Spleen (tissue), 13 donors: ENCODE data around the gene CLPSL1. TPM values are rescaled to one million over a fixed set of nuclear protein-coding genes. Genes with fewer than 3 reads are reported as not detected.

ENCODE experiments used
- DNase-seq: peaks from one replicate; pipeline ENCODE4 v3.0.0-alpha.2; 2020
- H3K27ac ChIP-seq, 8 donors: fragments of 200-600 bp; sonication (generic) in 7 of 8; 1 replicate in 4 of 8; 2 replicates in 4 of 8; pipeline versions ENCODE4 v1.5.0 to v1.8.0; 2016 to 2021; ENCODE audit warnings: inconsistent platforms in 4 of 8, mild to moderate bottlenecking in 4 of 8, moderate library complexity in 1 of 8
- H3K27me3 ChIP-seq, 7 donors: fragments of 200-600 bp; sonication (generic) in 6 of 7; replicated peaks in 1 of 7; 1 replicate in 4 of 7; 2 replicates in 3 of 7; pipeline versions ENCODE4 v1.5.0 to v1.8.0; 2016 to 2021; ENCODE audit warnings: inconsistent platforms in 3 of 7, mild to moderate bottlenecking in 1 of 7
- H3K36me3 ChIP-seq, 6 donors: fragments of 200-600 bp; sonication (generic) in 5 of 6; 1 replicate in 4 of 6; 2 replicates in 2 of 6; pipeline versions ENCODE4 v1.5.0 to v1.8.0; 2016 to 2021; ENCODE audit warnings: inconsistent platforms in 2 of 6
- H3K4me1 ChIP-seq, 6 donors: fragments of 200-600 bp; sonication (generic) in 5 of 6; 1 replicate in 3 of 6; 2 replicates in 3 of 6; pipeline versions ENCODE4 v1.5.0 to v1.8.0; 2016 to 2021; ENCODE audit warnings: inconsistent platforms in 3 of 6
- H3K4me3 ChIP-seq, 8 donors: fragments of 200-600 bp; sonication (generic) in 7 of 8; 1 replicate in 4 of 8; 2 replicates in 4 of 8; pipeline versions ENCODE4 v1.5.0 to v1.8.0; 2016 to 2021; ENCODE audit warnings: inconsistent platforms in 4 of 8, mild to moderate bottlenecking in 4 of 8, moderate library complexity in 2 of 8
- H3K9me3 ChIP-seq, 8 donors: fragments of 200-600 bp; sonication (generic) in 7 of 8; 1 replicate in 4 of 8; 2 replicates in 4 of 8; pipeline versions ENCODE4 v1.5.0 to v1.8.0; 2016 to 2021; ENCODE audit warnings: inconsistent platforms in 4 of 8
- POLR2A ChIP-seq, 3 donors: fragments of 450-650 bp; IDR thresholded peaks; one replicate each; pipeline ENCODE4 v1.5.1; 2017; ENCODE audit warnings: antibody characterized with exemption in 3 of 3, mild to moderate bottlenecking in 1 of 3
- POLR2AphosphoS5 ChIP-seq, 3 donors: sonication (generic); formaldehyde crosslinking; IDR thresholded peaks; one replicate each; pipeline ENCODE4 v1.5.1; 2017; ENCODE audit warnings: antibody characterized with exemption in 3 of 3
- WGBS, 5 donors: extraction: QIAGEN DNeasy Blood & Tissue Kit in 3 of 5; methylation state at CpG; one replicate each; pipeline versions ENCODE4 v1.1.5 to v1.1.7; 2013 to 2018; 5-methylcytosine and 5-hydroxymethylcytosine counted together
- intact Hi-C: fragments of 100-400 bp; cut with DNase I; formaldehyde crosslinking; loops from one replicate; pipeline ENCODE4 v1.15.0; 2023; ENCODE audit warnings: low total_unique reads
- long read RNA-seq, 2 donors: transcript quantifications; one replicate each; lab custom pipeline, GENCODE V29; 2026
- polyA plus RNA-seq, 3 donors: library from polyadenylated mRNA; stranded (reverse); fragments of 200-250 nt; gene quantifications; one replicate each; pipeline ENCODE4 v1.2.1, GENCODE V29; 2013
- total RNA-seq, 7 donors: library from RNA; depleted of rRNA in 3 of 7; stranded (reverse); fragments of >200 nt in 3 of 7; fragmentation: NEBNext Ultra II Directional in 4 of 7; extraction: Animal tissue kit (Norgen Biotek cat#: 25700) in 4 of 7; gene quantifications; one replicate each; pipeline versions ENCODE4 v1.1.0 to v1.2.1, GENCODE V29; 2016 to 2021
- TF ChIP-seq, protein P1 (sequence below), 11 experiments: fragments of 200-600 bp in 7 of 11; fragments of 450-650 bp in 4 of 11; sonication (generic) in 4 of 11; IDR thresholded peaks in 8 of 11; conservative IDR thresholded peaks in 3 of 11; 1 replicate in 7 of 11; 2 replicates in 4 of 11; pipeline versions ENCODE4 v1.4.0 to v1.8.0; 2016 to 2021; ENCODE audit warnings: antibody characterized with exemption in 11 of 11, inconsistent platforms in 4 of 11, mild to moderate bottlenecking in 1 of 11
- donor health status: healthy with polysubstance abuse.
- donor health status: DM: no; HTN: no; CAD: no; lungs with moderate emphysema.
- donor health status: DM: no; HTN: no; CAD: no.
- donor health status: Bipolar disorder and iron deficiency.
- donor health status: healthy.
- donor health status: DM: no; HTN: no; CAD: no.
- donor health status: DM: yes; HTN: yes; CAD: no.

CLPSL1 gene
- total RNA-seq, result not detected
- polyA plus RNA-seq, result not detected
- long read RNA-seq, donor 1, result 0 reads
- long read RNA-seq, donor 2, partial matches to known transcripts, result 21,503 of 22,435 reads
- long read RNA-seq, donor 2, other reads (novel, unspliced or antisense), result 932 of 22,435 reads

- Histone ChIP-seq H3K36me3 (no peaks in the 10 kb centered on the region), H3K27ac (no peak within 1 kb of the TSS), H3K27me3 (peaks cover 0 to 31% (median 14%) of the 10 kb centered on the region in 7 donors), H3K4me1 (peaks cover 0 to 17% (median 10%) of the 10 kb centered on the region in 6 donors), H3K9me3 (no peaks in the 10 kb centered on the region), H3K4me3 (no peak within 1 kb of the TSS)
- intact Hi-C loops, result no loop called here
- TF ChIP-seq POLR2AphosphoS5 (IDR thresholded peaks at IDR 0.05), result no peak
- no peak for TF ChIP-seq POLR2A (IDR thresholded peaks at IDR 0.05)
- TF ChIP-seq, protein P1, sequence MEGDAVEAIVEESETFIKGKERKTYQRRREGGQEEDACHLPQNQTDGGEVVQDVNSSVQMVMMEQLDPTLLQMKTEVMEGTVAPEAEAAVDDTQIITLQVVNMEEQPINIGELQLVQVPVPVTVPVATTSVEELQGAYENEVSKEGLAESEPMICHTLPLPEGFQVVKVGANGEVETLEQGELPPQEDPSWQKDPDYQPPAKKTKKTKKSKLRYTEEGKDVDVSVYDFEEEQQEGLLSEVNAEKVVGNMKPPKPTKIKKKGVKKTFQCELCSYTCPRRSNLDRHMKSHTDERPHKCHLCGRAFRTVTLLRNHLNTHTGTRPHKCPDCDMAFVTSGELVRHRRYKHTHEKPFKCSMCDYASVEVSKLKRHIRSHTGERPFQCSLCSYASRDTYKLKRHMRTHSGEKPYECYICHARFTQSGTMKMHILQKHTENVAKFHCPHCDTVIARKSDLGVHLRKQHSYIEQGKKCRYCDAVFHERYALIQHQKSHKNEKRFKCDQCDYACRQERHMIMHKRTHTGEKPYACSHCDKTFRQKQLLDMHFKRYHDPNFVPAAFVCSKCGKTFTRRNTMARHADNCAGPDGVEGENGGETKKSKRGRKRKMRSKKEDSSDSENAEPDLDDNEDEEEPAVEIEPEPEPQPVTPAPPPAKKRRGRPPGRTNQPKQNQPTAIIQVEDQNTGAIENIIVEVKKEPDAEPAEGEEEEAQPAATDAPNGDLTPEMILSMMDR (IDR thresholded peaks at IDR 0.05 in 8 of 11, conservative IDR thresholded peaks at IDR 0.05 in 3 of 11), result no peak
- 84 to 94% (median 87%) methylated on average over 7 of the region's 7 CpGs for WGBS, 5 donors
- DNase-seq, result no peak
Measured at GRCh38 chr6:35780719-35781118, at the start of gene CLPSL1. Gene CLPSL1, plus strand, starts transcription at chr6:35781019. Its CDS starts 92 bp downstream, at chr6:35781111.

DNA sequence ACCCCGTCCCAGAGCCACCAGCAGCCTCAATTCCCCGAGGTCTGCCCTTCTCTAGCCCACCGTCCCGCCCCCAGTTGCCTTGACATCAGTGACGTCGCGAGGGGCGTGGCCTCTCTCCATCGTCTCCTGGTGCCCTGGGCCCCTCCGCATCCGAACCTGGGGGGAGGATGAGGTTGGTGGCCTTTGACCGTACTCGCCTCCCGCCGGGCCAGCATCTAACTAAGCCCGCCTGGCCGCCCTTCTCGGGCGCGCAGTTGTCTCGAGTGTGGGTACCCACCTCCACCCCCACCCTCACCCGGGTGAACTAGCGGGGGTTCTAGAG lies 49.4 kb upstream of the CLPSL1 start:
- peak overlapping the region; percentile 99 to 100 (median 100) for H3K27ac ChIP-seq
- TF ChIP-seq POLR2A (IDR thresholded peaks at IDR 0.05) (peak; percentile 91 to 94 (median 93)), POLR2AphosphoS5 (IDR thresholded peaks at IDR 0.05) (peak; percentile 98 to 99 (median 99))
- TF ChIP-seq, protein P1 (IDR thresholded peaks at IDR 0.05 in 8 of 11, conservative IDR thresholded peaks at IDR 0.05 in 3 of 11), result no peak
- H3K36me3 ChIP-seq, result no peaks in the 10 kb centered on the region
- no peaks in the 10 kb centered on the region for H3K9me3 ChIP-seq
- no peaks in the 10 kb centered on the region for H3K27me3 ChIP-seq
- intact Hi-C loops, result no loop called here
- peak overlapping the region; percentile 51 to 88 (median 66) for H3K4me3 ChIP-seq
- WGBS, 5 donors, result 0 to 1% (median 1%) methylated on average over 7 to 23 of the region's 23 CpGs
- peak; percentile 100 for DNase-seq
- peaks cover 60 to 98% (median 91%) of the 10 kb centered on the region in 6 donors for H3K4me1 ChIP-seq

DNA sequence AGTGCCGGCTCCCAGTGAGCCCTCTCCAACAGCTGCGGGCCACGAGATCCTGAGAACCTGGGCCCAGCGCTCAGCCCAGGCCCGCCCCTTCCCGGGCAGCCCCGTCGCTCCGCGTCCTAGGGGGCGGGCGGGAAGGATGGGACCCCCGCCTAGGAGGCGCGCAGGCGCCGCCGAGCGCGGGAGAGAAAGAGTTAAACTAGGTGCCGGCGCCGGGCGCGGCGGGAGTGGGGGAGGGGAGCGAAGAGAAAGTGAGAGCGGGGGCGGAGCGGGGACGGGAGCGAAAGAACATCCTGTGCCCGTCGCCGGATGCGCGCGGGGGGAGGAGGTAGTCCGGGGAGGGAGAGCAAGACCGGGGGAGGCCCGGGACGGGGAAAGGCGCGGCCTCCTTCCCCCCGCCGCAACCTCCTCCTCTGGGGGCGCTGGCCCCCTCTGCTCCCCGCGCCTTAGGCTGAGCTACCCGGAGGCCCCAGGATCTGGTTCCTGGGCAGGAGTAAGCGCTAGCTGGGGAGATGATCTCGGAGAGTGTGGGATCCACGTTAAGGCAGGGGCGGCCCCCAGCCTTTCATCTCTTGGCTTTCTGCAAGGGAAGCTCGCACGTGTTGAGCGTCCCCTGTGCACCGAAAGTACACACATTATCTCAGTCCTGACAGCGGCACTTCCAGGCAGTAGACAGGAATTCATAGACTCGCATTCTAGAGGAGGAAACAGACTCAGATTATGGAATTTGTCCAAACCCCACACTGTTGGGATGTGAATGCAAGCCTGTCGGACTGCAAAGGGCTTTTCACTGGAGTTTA lies 48.9 kb upstream of the CLPSL1 start:
- peak overlapping the region; percentile 99 to 100 (median 100) for H3K27ac ChIP-seq

More for the DNA sequence above, 48.9 kb upstream of the CLPSL1 start:
- Histone ChIP-seq H3K36me3 (no peaks in the 10 kb centered on the region), H3K4me1 (peaks cover 57 to 98% (median 91%) of the 10 kb centered on the region in 6 donors), H3K27me3 (no peaks in the 10 kb centered on the region), H3K9me3 (no peaks in the 10 kb centered on the region), H3K4me3 (peak overlapping the region; percentile 51 to 88 (median 66))
- TF ChIP-seq POLR2AphosphoS5 (IDR thresholded peaks at IDR 0.05), result peak; percentile 83 to 96 (median 88)
- peak; percentile 40 to 73 (median 55) for TF ChIP-seq POLR2A (IDR thresholded peaks at IDR 0.05)
- TF ChIP-seq, protein P1 (IDR thresholded peaks at IDR 0.05 in 8 of 11, conservative IDR thresholded peaks at IDR 0.05 in 3 of 11), result peak in 7 of 11 experiments; percentile 3 to 66 (median 44)
- intact Hi-C loops, result no loop called here
- 1 to 2% (median 1%) methylated on average over 51 to 61 of the region's 61 CpGs for WGBS, 5 donors
- DNase-seq, result peak; percentile 100
